Panc1 (cell line): ENCODE measurements around the gene SLC4A8. TPM values are rescaled to one million over a fixed set of nuclear protein-coding genes. Genes with fewer than 3 reads are reported as not detected.

ENCODE experiments used
- ATAC-seq: fragments of 200-7000 bp; cut with Tn5 transposase; 2 replicates; pipeline ENCODE4 v1.9.1; 2020; ENCODE audit warnings: mild to moderate bottlenecking, moderate library complexity
- BruUV-seq: library from RNA; stranded (reverse); fragments of 400-500 nt; replicated peaks from 2 replicates; lab custom pipeline; 2021; lab: Mats Ljungman, UMichigan
- CTCF ChIA-PET: fragments of 300-600 bp; sonication (Branson Sonifier 250); formaldehyde crosslinking; loops from one replicate; lab custom pipeline; 2022; ENCODE audit warnings: antibody characterized with exemption; lab: Charles Lee
- POLR2A ChIA-PET: fragments of 300-600 bp; sonication (Branson Sonifier 250); formaldehyde crosslinking; loops from one replicate; lab custom pipeline; 2022; ENCODE audit warnings: antibody characterized with exemption; lab: Charles Lee
- DNase-seq: peaks from one replicate; pipeline ENCODE4 v3.0.0-alpha.2; 2010; ENCODE audit warnings: low read depth, low spot score
- H3K27ac ChIP-seq: 2 replicates; pipeline ENCODE4 v1.5.1; 2011; ENCODE audit warnings: mild to moderate bottlenecking, low read length, inconsistent platforms
- H3K27me3 ChIP-seq: fragments of 200-500 bp; sonication (Bioruptor generic); 2 replicates; pipeline ENCODE4 v1.6.0; 2014; ENCODE audit warnings: low read length, inconsistent platforms; ENCODE audit not compliant: control insufficient read depth, insufficient read depth
- H3K36me3 ChIP-seq: fragments of 200-500 bp; sonication (Bioruptor generic); 2 replicates; pipeline ENCODE4 v1.5.1; 2014; ENCODE audit warnings: inconsistent platforms, mild to moderate bottlenecking, low read length, moderate library complexity; ENCODE audit not compliant: control insufficient read depth, insufficient read depth
- H3K4me1 ChIP-seq: 2 replicates; pipeline ENCODE4 v1.5.1; 2011; ENCODE audit warnings: inconsistent platforms, mild to moderate bottlenecking, low read length, moderate library complexity; ENCODE audit not compliant: control insufficient read depth, insufficient read depth
- H3K4me3 ChIP-seq, 2 experiments: 2 replicates each; pipeline ENCODE4 v1.5.1; 2011 to 2012; ENCODE audit warnings: low read depth in 2 of 2, low read length in 2 of 2, mild to moderate bottlenecking in 2 of 2, inconsistent platforms in 1 of 2, moderate library complexity in 1 of 2
- H3K9me3 ChIP-seq: fragments of 200-500 bp; sonication (Bioruptor generic); 2 replicates; pipeline ENCODE4 v1.5.1; 2014; ENCODE audit warnings: low read depth, mild to moderate bottlenecking, inconsistent platforms, low read length, moderate library complexity; ENCODE audit not compliant: control insufficient read depth, insufficient read depth
- POLR2AphosphoS5 ChIP-seq: IDR thresholded peaks from 2 replicates; pipeline ENCODE4 v1.6.1; 2012; ENCODE audit warnings: mild to moderate bottlenecking, low read depth, low read length, moderate library complexity
- SIN3A ChIP-seq: IDR thresholded peaks from 2 replicates; pipeline ENCODE4 v1.6.1; 2012; ENCODE audit warnings: low read depth, mild to moderate bottlenecking, low read length, moderate library complexity, borderline replicate concordance; ENCODE audit not compliant: insufficient read depth
- TCF7L2 ChIP-seq: IDR thresholded peaks from 2 replicates; pipeline ENCODE4 v1.6.1; 2011; ENCODE audit warnings: mild to moderate bottlenecking, low read depth, low read length, inconsistent platforms
- in situ Hi-C: cut with HindIII; loops from 2 replicates; pipeline ENCODE4 v1.10.0; 2016; ENCODE audit warnings: low sequenced_read_pairs, low pct_unique_long_range_greater_than_20kb
- intact Hi-C: fragments of 100-400 bp; cut with micrococcal nuclease; formaldehyde crosslinking; loops from one replicate; pipeline ENCODE4 v1.10.0; 2022; ENCODE audit not compliant: unreplicated experiment
- total RNA-seq: library from RNA; stranded (reverse); gene quantifications from one replicate; pipeline ENCODE4 v1.2.1, GENCODE V29; 2021; ENCODE audit not compliant: unreplicated experiment
- TF ChIP-seq, protein P1 (sequence below), 2 experiments: IDR thresholded peaks; 2 replicates each; pipeline ENCODE4 v1.6.1; 2011 to 2012; ENCODE audit warnings: low read depth in 2 of 2, control low read depth in 1 of 2, low read length in 1 of 2, mild to moderate bottlenecking in 1 of 2, moderate library complexity in 1 of 2; ENCODE audit not compliant: insufficient read depth in 1 of 2
- TF ChIP-seq, protein P2 (sequence below): fragments of 450-650 bp; IDR thresholded peaks from 2 replicates; pipeline ENCODE4 v1.5.1; 2017; ENCODE audit warnings: mild to moderate bottlenecking

Gene SLC4A8
- total RNA-seq, 1 experiment from 2014 or later: 18.8 TPM

DNA sequence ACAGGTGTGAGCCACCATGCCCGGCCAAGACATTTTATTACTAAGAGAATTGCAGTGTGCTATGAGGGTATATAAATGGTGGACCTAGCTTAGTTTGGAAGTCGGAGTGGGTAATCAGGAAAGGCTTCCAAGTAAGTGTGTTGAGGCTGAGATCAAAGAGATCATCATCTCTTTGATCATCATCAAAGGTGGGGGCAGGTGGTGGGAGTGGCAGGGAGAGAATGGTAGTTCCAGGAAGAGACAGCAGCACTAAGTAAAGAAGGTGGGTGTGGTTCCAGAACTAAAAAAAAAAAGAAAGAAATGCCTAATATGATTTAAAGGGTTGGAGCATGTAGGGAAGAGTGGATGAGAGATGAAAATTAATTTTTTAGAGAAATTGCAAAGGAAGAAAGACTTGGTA, 14.7 kb downstream of the SLC4A8 start:
- CTCF ChIA-PET: no interaction called here
- Histone ChIP-seq H3K9me3 (no peaks in the 10 kb centered on the region), H3K27me3 (no peaks in the 10 kb centered on the region), H3K4me1 (no peaks in the 10 kb centered on the region), H3K27ac (no peak overlapping the region), H3K36me3 (no peaks in the 10 kb centered on the region), H3K4me3 (no peak overlapping the region)
- TF ChIP-seq, protein P1, sequence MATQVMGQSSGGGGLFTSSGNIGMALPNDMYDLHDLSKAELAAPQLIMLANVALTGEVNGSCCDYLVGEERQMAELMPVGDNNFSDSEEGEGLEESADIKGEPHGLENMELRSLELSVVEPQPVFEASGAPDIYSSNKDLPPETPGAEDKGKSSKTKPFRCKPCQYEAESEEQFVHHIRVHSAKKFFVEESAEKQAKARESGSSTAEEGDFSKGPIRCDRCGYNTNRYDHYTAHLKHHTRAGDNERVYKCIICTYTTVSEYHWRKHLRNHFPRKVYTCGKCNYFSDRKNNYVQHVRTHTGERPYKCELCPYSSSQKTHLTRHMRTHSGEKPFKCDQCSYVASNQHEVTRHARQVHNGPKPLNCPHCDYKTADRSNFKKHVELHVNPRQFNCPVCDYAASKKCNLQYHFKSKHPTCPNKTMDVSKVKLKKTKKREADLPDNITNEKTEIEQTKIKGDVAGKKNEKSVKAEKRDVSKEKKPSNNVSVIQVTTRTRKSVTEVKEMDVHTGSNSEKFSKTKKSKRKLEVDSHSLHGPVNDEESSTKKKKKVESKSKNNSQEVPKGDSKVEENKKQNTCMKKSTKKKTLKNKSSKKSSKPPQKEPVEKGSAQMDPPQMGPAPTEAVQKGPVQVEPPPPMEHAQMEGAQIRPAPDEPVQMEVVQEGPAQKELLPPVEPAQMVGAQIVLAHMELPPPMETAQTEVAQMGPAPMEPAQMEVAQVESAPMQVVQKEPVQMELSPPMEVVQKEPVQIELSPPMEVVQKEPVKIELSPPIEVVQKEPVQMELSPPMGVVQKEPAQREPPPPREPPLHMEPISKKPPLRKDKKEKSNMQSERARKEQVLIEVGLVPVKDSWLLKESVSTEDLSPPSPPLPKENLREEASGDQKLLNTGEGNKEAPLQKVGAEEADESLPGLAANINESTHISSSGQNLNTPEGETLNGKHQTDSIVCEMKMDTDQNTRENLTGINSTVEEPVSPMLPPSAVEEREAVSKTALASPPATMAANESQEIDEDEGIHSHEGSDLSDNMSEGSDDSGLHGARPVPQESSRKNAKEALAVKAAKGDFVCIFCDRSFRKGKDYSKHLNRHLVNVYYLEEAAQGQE (IDR thresholded peaks at IDR 0.05; ENCODE audit: insufficient read depth in 1 of 2, low read depth in 2 of 2, low read length in 1 of 2): no peak
- TF ChIP-seq POLR2AphosphoS5: no peak
- no peak for TF ChIP-seq SIN3A
- TF ChIP-seq, protein P2, sequence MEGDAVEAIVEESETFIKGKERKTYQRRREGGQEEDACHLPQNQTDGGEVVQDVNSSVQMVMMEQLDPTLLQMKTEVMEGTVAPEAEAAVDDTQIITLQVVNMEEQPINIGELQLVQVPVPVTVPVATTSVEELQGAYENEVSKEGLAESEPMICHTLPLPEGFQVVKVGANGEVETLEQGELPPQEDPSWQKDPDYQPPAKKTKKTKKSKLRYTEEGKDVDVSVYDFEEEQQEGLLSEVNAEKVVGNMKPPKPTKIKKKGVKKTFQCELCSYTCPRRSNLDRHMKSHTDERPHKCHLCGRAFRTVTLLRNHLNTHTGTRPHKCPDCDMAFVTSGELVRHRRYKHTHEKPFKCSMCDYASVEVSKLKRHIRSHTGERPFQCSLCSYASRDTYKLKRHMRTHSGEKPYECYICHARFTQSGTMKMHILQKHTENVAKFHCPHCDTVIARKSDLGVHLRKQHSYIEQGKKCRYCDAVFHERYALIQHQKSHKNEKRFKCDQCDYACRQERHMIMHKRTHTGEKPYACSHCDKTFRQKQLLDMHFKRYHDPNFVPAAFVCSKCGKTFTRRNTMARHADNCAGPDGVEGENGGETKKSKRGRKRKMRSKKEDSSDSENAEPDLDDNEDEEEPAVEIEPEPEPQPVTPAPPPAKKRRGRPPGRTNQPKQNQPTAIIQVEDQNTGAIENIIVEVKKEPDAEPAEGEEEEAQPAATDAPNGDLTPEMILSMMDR: no peak
- no peak for TF ChIP-seq TCF7L2
- no peak for DNase-seq
- intact Hi-C loops: no loop called here
- ATAC-seq: no peak
- POLR2A ChIA-PET: interaction anchor here (0.7 kb wide), 1 partner anchor 449 kb away, joined by 3 read pairs; the partner anchor contains the start of gene ANKRD33
- in situ Hi-C loops: no loop called here
- BruUV-seq: no TSS peak

DNA sequence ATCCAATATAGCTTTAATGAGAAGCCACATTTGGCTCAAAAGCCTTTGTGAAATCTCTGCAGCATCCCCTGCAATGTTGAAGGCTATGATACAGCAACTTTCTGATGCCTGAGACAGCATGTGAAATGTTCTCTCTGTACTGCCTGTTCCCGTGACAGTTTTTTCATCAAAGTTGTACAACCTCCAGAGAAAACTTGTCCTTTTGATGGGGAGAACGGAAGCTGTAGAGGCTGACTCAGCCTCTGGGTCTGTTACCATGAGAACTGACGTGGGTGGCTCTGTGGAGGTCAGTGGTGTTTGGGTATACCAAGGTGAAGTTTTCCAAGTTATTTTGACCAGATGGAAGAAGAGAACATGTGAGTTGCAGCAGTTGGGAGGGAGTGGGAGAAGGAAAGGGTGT, 17.0 kb downstream of the SLC4A8 start:
- no TSS peak for BruUV-seq
- no peak for ATAC-seq
- Histone ChIP-seq H3K27ac (no peak overlapping the region), H3K9me3 (no peaks in the 10 kb centered on the region), H3K36me3 (no peaks in the 10 kb centered on the region), H3K4me1 (no peaks in the 10 kb centered on the region), H3K27me3 (no peaks in the 10 kb centered on the region), H3K4me3 (no peak overlapping the region)
- POLR2A ChIA-PET: no interaction called here
- CTCF ChIA-PET: no interaction called here
- TF ChIP-seq POLR2AphosphoS5 (no peak), SIN3A (no peak), TCF7L2 (no peak)
- TF ChIP-seq, protein P2: no peak
- TF ChIP-seq, protein P1 (IDR thresholded peaks at IDR 0.05; ENCODE audit: insufficient read depth in 1 of 2, low read depth in 2 of 2, low read length in 1 of 2): no peak
- intact Hi-C loops: no loop called here
- DNase-seq: no peak
- in situ Hi-C loops: no loop called here
